A549 (cell line): ENCODE data around the gene IRAK3.

Source experiments
- EP300 ChIP-seq, 2 experiments: fragments of >200 bp; sonication (Bioruptor Twin); formaldehyde crosslinking; IDR thresholded peaks; 2 replicates in 1 of 2; 3 replicates in 1 of 2; pipeline ENCODE4 v1.6.1; 2016 to 2017
- RCOR1 ChIP-seq: fragments of 150-350 bp; IDR thresholded peaks from 2 replicates; pipeline ENCODE4 v1.6.1; 2014; ENCODE audit warnings: antibody characterized with exemption, low read length, low read depth
- TF ChIP-seq, protein P1 (sequence below): IDR thresholded peaks from 2 replicates; pipeline ENCODE4 v1.6.1; 2012
- TF ChIP-seq, protein P2 (sequence below): IDR thresholded peaks from 2 replicates; pipeline ENCODE4 v1.6.1; 2012; ENCODE audit warnings: low read depth, borderline replicate concordance

DNA sequence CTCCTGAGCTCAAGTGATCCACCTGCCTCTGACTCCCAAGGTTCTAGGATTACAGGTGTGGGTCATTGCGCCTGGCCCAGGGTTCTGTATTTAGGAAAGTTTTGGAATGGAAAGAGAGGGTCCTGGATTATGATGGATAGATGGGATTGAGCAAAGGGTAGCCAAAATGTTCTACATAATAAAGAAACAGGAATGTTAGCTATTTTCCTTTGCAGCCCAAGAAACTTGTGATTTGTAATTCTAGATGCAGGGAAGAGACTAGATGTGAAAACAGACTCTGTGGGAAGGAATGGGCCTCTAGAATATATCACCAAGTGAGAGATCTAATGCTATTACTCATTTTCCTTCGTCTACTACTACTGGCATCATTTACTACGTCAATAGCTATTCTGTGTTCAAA is 83.6 kb downstream of the IRAK3 start:
- no peak for TF ChIP-seq RCOR1
- TF ChIP-seq, protein P1, sequence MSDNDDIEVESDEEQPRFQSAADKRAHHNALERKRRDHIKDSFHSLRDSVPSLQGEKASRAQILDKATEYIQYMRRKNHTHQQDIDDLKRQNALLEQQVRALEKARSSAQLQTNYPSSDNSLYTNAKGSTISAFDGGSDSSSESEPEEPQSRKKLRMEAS, result no peak
- TF ChIP-seq EP300 (IDR thresholded peaks at IDR 0.05), result no peak
- TF ChIP-seq, protein P2, sequence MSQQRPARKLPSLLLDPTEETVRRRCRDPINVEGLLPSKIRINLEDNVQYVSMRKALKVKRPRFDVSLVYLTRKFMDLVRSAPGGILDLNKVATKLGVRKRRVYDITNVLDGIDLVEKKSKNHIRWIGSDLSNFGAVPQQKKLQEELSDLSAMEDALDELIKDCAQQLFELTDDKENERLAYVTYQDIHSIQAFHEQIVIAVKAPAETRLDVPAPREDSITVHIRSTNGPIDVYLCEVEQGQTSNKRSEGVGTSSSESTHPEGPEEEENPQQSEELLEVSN, result no peak
